HG03095 (cell line): ENCODE measurements around the gene PRDX4.
"Not testable (repeated sequence)": the region's sequence is repeated elsewhere in the genome, so short reads cannot be mapped to it uniquely, and the experiment has no call there.

ENCODE experiments used
- ATAC-seq: cut with Tn5 transposase; IDR thresholded peaks from one replicate; pipeline ENCODE4 v1.9.1; 2021; ENCODE audit warnings: moderate library complexity; ENCODE audit not compliant: unreplicated experiment

The PRDX4 gene

GRCh38 chrX:23667239-23668177 is at the start of gene PRDX4:
Gene PRDX4 (plus strand): TSS chrX:23667493. CDS start chrX:23667571, 78 bp downstream.
- ATAC-seq: peak; percentile 52

- no peak for ATAC-seq
Measured at GRCh38 chrX:23621621-23622265, 45.5 kb upstream of the PRDX4 start.

GRCh38 chrX:23623797-23624196 is 43.5 kb upstream of the PRDX4 start:
- ATAC-seq: no peak

DNA sequence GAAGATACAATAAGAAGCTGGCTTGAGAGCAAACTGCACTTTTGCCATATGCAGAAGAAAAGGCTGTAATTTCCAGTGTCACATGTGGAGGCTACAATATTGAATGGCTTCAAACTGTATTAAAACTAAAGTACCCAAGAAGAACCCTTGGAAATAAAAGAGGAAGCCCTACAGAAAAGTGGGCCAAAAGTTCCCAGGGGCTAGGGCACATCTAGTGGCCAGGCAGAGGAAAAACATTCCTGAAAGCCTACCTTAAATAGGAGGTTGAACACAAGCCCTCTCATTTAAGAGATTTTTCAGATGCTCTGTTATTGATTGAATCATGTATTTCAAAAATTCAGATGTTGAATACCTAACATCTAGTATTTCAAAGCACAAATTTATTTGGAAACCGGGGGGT is 40.6 kb upstream of the PRDX4 start:
- no peak for ATAC-seq

DNA sequence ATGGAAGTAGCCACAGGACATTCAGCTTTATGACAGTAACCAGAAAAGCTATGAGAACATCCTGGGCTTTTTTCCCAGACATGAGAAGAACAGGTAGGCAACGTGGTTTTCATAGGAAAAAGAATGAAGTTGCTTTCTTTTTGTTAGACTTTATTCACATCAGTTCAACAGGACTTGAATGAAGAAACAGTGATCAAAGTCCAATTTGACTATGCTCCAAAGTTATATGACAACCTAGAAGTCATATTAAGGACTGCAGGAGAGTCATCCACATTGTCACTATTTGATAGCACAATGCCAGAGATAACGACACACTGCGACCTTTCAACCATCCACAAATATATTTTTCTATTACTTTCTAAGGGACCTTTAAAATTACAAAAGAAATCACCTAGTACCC is 39.2 kb upstream of the PRDX4 start:
- ATAC-seq: no peak

DNA sequence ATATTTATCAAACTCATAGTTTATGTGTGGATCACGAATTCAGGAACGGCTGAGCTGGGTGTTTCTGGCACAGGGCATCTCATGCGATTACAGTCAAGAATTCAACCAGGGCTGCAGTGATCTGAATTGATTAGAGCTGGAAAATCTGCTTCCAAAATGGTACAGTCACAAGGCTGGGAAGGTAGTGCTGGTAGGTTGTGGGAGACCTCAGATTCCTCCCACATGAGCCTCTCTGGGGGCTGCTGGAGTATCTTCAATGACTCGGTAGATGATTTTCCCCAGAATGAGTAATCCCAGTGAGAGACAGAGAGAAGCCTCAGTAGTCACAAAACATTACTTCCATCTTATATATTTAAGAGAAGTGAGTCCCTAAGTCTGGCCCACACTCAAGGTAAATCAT is 36.2 kb upstream of the PRDX4 start:
- ATAC-seq: no peak

- ATAC-seq: no peak
Measured at GRCh38 chrX:23633834-23634580, 33.3 kb upstream of the PRDX4 start.

- ATAC-seq: peak; percentile 87
Measured at GRCh38 chrX:23637187-23637586, 30.1 kb upstream of the PRDX4 start.

DNA sequence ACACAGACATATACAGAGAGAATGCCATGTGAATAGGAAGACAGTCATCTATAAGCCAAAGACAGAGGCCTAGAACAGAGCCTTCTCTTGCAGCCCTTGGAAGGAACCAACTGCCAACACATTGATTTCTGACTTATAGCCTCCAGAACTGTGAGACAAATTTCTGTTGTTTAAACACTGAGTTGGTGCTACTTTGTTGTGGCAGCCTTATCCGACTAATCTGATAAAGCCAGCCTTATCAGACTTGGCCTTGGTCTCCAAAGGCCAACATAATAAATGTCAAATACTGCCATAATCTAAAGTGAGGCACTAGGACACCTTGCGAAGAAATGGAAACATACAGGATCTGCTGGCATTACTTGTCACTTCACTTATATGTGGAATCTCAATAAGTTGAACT is 24.3 kb upstream of the PRDX4 start:
- ATAC-seq: no peak

DNA sequence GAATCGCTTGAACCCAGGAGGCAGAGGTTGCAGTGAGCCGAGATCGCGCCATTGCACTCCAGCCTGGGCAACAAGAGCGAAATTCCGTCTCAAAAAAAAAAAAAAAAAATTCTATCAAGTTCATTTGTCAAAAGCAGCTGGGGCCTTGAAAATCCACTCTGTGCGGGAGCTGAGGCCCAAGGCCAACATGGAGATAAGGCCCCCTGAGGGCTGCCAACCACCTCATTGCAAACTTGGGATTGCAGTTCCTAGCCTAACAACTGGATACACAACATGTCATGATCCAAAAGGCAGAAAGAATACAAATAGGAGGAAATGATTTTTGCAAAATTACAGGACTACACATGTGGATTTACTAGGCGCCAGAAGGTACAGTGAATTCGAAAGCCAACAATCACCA is 22.5 kb upstream of the PRDX4 start:
- no peak for ATAC-seq

GRCh38 chrX:23656091-23656490 is 11.2 kb upstream of the PRDX4 start:
- no peak for ATAC-seq

- no peak for ATAC-seq
Measured at GRCh38 chrX:23656684-23657083, 10.6 kb upstream of the PRDX4 start.

GRCh38 chrX:23659339-23659738 is 8.0 kb upstream of the PRDX4 start:
- ATAC-seq: no peak

DNA sequence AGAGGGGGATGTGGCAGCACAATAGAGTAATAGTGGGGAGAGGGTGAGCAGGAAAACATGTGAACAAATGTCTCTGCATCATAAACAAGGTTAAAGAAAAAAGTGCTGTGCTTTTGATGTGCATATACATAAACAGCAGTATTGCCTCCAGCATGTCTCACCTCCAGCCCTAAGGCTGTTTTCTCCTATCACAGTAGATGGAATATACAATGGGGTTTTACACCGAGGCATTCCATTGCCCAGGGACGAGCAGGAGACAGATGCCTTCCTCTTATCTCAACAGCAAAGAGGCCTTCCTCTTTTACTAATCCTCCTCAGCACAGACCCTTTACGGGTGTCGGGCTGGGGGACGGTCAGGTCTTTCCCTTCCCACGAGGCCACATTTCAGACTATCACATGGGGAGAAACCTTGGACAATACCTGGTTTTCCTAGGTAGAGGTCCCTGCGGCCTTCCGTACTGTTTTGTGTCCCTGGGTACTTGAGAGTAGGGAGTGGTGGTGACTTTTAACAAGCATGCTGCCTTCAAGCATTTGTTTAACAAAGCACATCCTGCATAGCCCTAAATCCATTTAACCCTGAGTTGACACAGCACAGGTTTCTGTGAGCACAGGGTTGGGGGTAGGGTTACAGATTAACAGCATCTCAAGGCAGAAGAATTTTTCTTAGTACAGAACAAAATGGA is 7.1 kb upstream of the PRDX4 start:
- ATAC-seq: not testable (repeated sequence)

DNA sequence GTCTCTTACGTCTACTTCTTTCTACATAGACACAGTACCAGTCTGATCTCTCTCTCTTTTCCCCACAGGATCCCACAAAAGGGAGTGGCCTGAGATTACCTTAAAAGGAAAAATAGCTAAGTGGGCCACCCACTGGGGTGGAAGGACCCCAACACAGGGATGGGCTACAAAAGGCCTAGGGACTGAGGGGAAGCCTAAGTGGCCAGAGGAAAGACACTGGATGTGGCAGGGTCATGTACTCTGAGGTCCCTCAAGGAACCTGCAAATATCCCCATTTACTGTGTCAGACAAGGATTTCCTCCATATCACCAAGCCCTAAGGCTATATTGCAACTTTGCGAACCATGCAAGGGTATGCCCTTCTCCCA is 6.5 kb upstream of the PRDX4 start:
- no peak for ATAC-seq

DNA sequence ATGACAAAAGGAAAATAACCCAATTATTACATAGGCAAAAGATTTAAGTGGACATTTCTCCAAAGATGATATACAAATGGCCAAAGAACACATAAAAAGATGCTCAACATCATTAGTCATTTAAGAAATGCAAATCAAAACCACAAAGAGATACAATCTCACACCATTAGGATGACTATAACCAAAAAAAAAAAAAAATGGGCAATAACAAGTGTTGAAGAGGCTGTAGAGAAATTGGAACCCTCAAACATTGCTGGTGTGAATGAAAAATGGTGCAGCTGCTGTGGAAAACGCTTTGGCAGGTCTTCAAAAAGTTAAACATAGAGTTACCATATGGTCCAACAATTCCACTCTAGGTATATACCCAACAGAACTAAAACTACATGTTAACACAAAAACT is 5.6 kb upstream of the PRDX4 start:
- no peak for ATAC-seq

- ATAC-seq: no peak
Measured at GRCh38 chrX:23662187-23662586, 5.1 kb upstream of the PRDX4 start.

- peak; percentile 42 for ATAC-seq
Measured at GRCh38 chrX:23662853-23663252, 4.4 kb upstream of the PRDX4 start.

DNA sequence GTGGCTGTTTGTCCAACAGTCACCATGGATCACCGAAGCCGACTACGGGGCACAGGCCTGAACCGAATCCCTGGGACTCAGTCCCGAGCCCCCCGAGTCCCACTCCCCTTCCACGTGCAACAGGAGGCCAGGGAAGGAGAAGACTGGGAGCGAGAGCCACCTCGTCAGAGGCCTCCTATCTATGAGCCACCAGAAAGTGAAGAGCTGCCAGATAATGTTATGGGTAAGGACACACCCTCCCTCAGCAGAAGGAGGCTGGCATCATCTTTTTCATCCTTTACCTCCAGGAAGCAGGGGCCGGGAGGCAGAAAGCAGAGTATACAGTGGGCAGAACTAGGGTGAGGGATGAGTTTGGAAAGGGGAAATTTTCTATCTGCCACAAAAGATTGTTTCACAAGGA is 2.8 kb upstream of the PRDX4 start:
- ATAC-seq: no peak

GRCh38 chrX:23666282-23666681 is 1.0 kb upstream of the PRDX4 start:
- ATAC-seq: no peak

DNA sequence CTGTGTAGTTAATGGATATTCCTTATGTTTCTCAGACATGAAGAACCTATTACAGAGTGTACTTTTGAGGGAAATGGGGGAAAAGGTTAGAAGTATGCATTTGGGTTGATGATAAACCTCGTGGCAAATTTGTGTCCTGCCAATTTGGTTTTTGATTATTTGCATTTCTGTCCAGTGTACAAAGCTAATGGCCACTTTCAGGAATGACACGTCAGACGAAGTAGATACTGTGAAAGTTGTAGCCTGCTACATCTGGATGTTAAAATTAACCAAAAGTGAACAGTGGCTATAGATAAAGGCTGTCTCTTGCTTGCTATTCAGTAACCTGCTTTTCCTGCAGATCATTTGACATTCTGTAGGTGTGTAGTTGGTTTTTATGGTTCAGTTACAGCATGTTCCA is 1.0 kb downstream of the PRDX4 start:
- ATAC-seq: peak; percentile 49
